GM18526 (cell line): ENCODE data around the gene ATP6V1G1.

Experiments used
- POLR2A ChIP-seq: IDR thresholded peaks from 3 replicates; pipeline ENCODE4 v1.6.1; 2011; ENCODE audit not compliant: insufficient read length; ENCODE audit errors: extremely low read depth

ATP6V1G1 gene

GRCh38 chr9:114587345-114588202 is at the start of gene ATP6V1G1:
TSS of gene ATP6V1G1 (plus strand) at chr9:114587769. CDS start at chr9:114587839, 70 bp downstream.
- peak; percentile 96 for TF ChIP-seq POLR2A

- TF ChIP-seq POLR2A: no peak
Observed at GRCh38 chr9:114538241-114538640, 49.3 kb upstream of the ATP6V1G1 start.

- no peak for TF ChIP-seq POLR2A
Observed at GRCh38 chr9:114539701-114540380, 47.7 kb upstream of the ATP6V1G1 start.

- TF ChIP-seq POLR2A: no peak
Observed at GRCh38 chr9:114545055-114545454, 42.5 kb upstream of the ATP6V1G1 start.

GRCh38 chr9:114546851-114547250 is 40.7 kb upstream of the ATP6V1G1 start:
- TF ChIP-seq POLR2A: no peak

GRCh38 chr9:114549697-114550330 is 37.8 kb upstream of the ATP6V1G1 start:
- no peak for TF ChIP-seq POLR2A

- TF ChIP-seq POLR2A: no peak
Observed at GRCh38 chr9:114551750-114552685, 35.6 kb upstream of the ATP6V1G1 start.

- TF ChIP-seq POLR2A: no peak
Observed at GRCh38 chr9:114552706-114553105, 34.9 kb upstream of the ATP6V1G1 start.

- no peak for TF ChIP-seq POLR2A
Observed at GRCh38 chr9:114553202-114553601, 34.4 kb upstream of the ATP6V1G1 start.

- no peak for TF ChIP-seq POLR2A
Observed at GRCh38 chr9:114555696-114556095, 31.9 kb upstream of the ATP6V1G1 start.

- TF ChIP-seq POLR2A: no peak
Observed at GRCh38 chr9:114558027-114558675, 29.4 kb upstream of the ATP6V1G1 start.

- no peak for TF ChIP-seq POLR2A
Observed at GRCh38 chr9:114559830-114560513, 27.6 kb upstream of the ATP6V1G1 start.

GRCh38 chr9:114560956-114561355 is 26.6 kb upstream of the ATP6V1G1 start:
- no peak for TF ChIP-seq POLR2A

GRCh38 chr9:114561771-114562170 is 25.8 kb upstream of the ATP6V1G1 start:
- no peak for TF ChIP-seq POLR2A
